Colonic mucosa (tissue), 4 donors: Measurements from ENCODE around the gene CHAF1B. TPM values are rescaled to one million over a fixed set of nuclear protein-coding genes. Genes with fewer than 3 reads are reported as not detected.

Experiments
- DNase-seq: peaks from one replicate; pipeline ENCODE4 v3.0.0-alpha.2; 2020
- H3K27ac ChIP-seq: fragments of 200-600 bp; one replicate; pipeline ENCODE4 v1.8.0; 2021
- H3K27me3 ChIP-seq: fragments of 200-600 bp; one replicate; pipeline ENCODE4 v1.8.0; 2021
- H3K36me3 ChIP-seq: fragments of 200-600 bp; one replicate; pipeline ENCODE4 v1.8.0; 2021
- H3K4me1 ChIP-seq: fragments of 200-600 bp; one replicate; pipeline ENCODE4 v1.8.0; 2021; ENCODE audit warnings: mild to moderate bottlenecking
- H3K4me3 ChIP-seq: fragments of 200-600 bp; one replicate; pipeline ENCODE4 v1.8.0; 2021
- H3K9ac ChIP-seq, 2 donors: one replicate each; pipeline ENCODE4 v1.7.0; 2013; ENCODE audit warnings: control low read depth in 2 of 2, low read depth in 2 of 2, low read length in 2 of 2
- H3K9me3 ChIP-seq: fragments of 200-600 bp; one replicate; pipeline ENCODE4 v1.8.0; 2021
- intact Hi-C: fragments of 100-400 bp; cut with DNase I; formaldehyde crosslinking; loops from one replicate; pipeline ENCODE4 v1.14.1; 2022
- total RNA-seq, 2 donors: library from RNA; stranded (reverse); fragmentation: NEBNext Ultra II Directional in 1 of 2; extraction: Animal tissue kit (Norgen Biotek cat#: 25700) in 1 of 2; gene quantifications; one replicate each; pipeline ENCODE4 v1.2.1, GENCODE V29; 2021
- TF ChIP-seq, protein P1 (sequence below): fragments of 200-600 bp; IDR thresholded peaks from one replicate; pipeline ENCODE4 v1.8.0; 2022; ENCODE audit warnings: antibody characterized with exemption, mild to moderate bottlenecking
- donor health status: healthy.
- donor health status: DM: no; HTN: no; CAD: no.
- donor health status: DM: no; HTN: no; CAD: no.

CHAF1B gene
- total RNA-seq, 2 donors from 2014 or later, result 2.5 to 12.0 TPM

DNA sequence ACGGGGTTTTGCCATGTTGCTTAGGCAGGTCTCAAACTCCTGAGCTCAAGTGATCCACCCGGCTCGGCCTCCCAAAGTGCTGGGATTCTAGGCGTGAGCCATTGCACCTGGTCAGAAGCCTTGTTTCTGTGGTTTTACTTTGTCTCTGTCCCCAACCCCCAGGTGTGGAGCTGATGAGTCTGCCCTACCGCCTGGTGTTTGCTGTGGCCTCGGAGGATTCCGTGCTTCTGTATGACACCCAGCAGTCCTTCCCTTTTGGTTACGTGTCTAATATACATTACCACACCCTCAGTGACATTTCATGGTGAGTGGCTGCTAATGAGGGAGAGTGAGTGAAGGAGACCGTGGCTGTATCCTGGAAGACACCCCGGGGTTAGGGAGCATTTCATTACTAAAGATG lies 26.1 kb downstream of the CHAF1B start:
- intact Hi-C loops, result no loop called here
- no peak overlapping the region for H3K9ac ChIP-seq
- H3K4me3 ChIP-seq, result no peak overlapping the region
- no peaks in the 10 kb centered on the region for H3K36me3 ChIP-seq
- H3K27me3 ChIP-seq, result no peaks in the 10 kb centered on the region
- no peaks in the 10 kb centered on the region for H3K9me3 ChIP-seq
- no peak overlapping the region for H3K27ac ChIP-seq
- no peak for DNase-seq
- TF ChIP-seq, protein P1, sequence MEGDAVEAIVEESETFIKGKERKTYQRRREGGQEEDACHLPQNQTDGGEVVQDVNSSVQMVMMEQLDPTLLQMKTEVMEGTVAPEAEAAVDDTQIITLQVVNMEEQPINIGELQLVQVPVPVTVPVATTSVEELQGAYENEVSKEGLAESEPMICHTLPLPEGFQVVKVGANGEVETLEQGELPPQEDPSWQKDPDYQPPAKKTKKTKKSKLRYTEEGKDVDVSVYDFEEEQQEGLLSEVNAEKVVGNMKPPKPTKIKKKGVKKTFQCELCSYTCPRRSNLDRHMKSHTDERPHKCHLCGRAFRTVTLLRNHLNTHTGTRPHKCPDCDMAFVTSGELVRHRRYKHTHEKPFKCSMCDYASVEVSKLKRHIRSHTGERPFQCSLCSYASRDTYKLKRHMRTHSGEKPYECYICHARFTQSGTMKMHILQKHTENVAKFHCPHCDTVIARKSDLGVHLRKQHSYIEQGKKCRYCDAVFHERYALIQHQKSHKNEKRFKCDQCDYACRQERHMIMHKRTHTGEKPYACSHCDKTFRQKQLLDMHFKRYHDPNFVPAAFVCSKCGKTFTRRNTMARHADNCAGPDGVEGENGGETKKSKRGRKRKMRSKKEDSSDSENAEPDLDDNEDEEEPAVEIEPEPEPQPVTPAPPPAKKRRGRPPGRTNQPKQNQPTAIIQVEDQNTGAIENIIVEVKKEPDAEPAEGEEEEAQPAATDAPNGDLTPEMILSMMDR, result no peak
- no peaks in the 10 kb centered on the region for H3K4me1 ChIP-seq

DNA sequence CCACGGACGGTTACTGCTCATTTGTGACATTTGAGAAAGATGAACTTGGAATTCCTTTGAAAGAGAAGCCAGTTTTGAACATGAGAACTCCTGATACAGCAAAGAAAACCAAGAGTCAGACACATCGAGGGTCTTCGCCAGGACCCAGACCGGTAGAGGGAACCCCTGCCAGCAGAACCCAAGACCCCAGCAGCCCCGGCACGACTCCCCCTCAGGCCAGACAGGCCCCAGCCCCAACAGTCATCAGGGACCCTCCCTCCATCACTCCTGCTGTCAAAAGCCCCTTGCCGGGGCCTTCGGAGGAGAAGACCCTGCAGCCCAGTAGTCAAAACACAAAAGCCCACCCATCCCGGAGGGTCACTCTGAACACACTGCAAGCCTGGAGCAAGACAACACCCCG lies 27.7 kb downstream of the CHAF1B start:
- H3K9me3 ChIP-seq, result no peaks in the 10 kb centered on the region
- H3K27me3 ChIP-seq, result no peaks in the 10 kb centered on the region
- H3K4me1 ChIP-seq, result no peaks in the 10 kb centered on the region
- TF ChIP-seq, protein P1, result no peak
- no peak overlapping the region for H3K27ac ChIP-seq
- no peaks in the 10 kb centered on the region for H3K36me3 ChIP-seq
- no peak overlapping the region for H3K4me3 ChIP-seq
- intact Hi-C loops, result no loop called here
- H3K9ac ChIP-seq, result no peak overlapping the region
- no peak for DNase-seq

DNA sequence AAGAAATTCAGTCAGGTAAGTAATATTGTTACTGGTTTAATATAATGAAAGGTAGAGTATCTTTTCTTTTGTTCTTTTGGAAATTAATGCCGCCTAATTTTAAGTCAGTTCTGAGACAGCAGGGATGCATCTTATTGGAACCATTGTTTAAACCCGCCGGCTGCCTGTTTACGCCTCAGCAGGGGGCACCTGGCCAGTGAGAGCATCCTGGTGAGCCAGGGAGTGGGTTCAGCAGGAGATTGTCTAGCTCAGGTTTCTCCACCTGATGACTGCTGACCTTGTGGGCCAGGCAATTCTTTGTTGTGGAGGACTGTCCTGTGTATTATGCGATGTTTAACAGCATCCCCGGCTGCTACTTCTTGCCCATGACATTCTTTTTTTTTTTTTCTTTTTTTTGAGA lies 30.2 kb downstream of the CHAF1B start:
- DNase-seq, result no peak
- intact Hi-C loops, result no loop called here
- Histone ChIP-seq H3K36me3 (no peaks in the 10 kb centered on the region), H3K27me3 (no peaks in the 10 kb centered on the region), H3K9me3 (no peaks in the 10 kb centered on the region), H3K4me1 (no peaks in the 10 kb centered on the region), H3K9ac (no peak overlapping the region), H3K4me3 (no peak overlapping the region), H3K27ac (no peak overlapping the region)
- TF ChIP-seq, protein P1, result no peak

DNA sequence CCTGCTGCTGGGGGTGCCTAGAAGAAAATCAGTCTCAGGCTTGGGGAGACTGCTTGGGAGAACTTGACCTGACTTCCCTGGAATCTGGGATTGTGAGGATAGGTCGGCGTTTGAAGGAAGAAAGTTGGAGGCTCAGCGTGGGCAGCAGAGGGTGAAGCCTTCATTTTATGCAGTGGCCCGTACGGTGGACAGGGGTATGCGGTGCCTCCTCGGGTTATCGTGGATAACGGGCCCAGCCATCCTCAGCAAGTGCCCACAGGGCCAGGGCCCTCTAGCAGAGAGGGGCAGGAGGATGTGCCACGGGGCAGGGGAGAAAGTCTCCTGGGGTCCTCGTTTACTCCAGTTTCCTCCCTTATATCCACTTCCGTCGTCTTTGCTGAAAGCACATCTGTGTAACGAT lies 34.0 kb downstream of the CHAF1B start:
- no peaks in the 10 kb centered on the region for H3K4me1 ChIP-seq
- intact Hi-C loops, result no loop called here

DNA sequence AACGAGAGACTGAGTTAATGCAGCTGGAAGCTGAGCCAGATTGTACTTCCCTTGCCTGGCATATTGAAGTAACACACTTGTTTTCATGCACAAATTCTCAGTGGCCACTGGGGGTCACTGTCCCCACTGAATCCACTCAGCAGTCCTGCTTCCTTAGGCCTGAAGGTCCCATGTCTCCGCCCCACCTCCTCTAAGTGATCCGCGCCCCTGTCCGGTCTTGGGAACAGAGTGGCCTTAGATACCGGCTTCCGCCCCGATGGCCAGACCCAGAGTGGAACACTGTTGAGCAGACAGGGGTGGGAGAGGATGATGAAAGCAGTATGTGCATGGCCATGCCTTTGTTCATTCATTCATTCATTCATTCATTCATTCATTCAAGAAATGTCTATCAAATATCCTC lies 34.8 kb downstream of the CHAF1B start:
- intact Hi-C loops, result loop anchor here (5.0 to 10.0 kb wide), 2 partner anchors 167 to 505 kb away; no protein-coding TSS in a partner anchor

More for the DNA sequence above, 34.0 kb downstream of the CHAF1B start:
- H3K27me3 ChIP-seq, result no peaks in the 10 kb centered on the region
- H3K9ac ChIP-seq, result no peak overlapping the region
- no peaks in the 10 kb centered on the region for H3K9me3 ChIP-seq
- DNase-seq, result no peak
- no peak overlapping the region for H3K4me3 ChIP-seq
- TF ChIP-seq, protein P1, result no peak
- no peak overlapping the region for H3K27ac ChIP-seq
- H3K36me3 ChIP-seq, result no peaks in the 10 kb centered on the region

More for the DNA sequence above, 34.8 kb downstream of the CHAF1B start:
- no peak overlapping the region for H3K27ac ChIP-seq
- TF ChIP-seq, protein P1, result peak; percentile 60
- H3K9me3 ChIP-seq, result no peaks in the 10 kb centered on the region
- H3K27me3 ChIP-seq, result no peaks in the 10 kb centered on the region
- H3K36me3 ChIP-seq, result no peaks in the 10 kb centered on the region
- no peak overlapping the region for H3K9ac ChIP-seq
- no peaks in the 10 kb centered on the region for H3K4me1 ChIP-seq
- no peak overlapping the region for H3K4me3 ChIP-seq
- DNase-seq, result peak; percentile 68
